A673 (cell line): ENCODE measurements around the gene PNPLA2.

ENCODE experiments used
- EZH2 ChIP-seq: fragments of 200-600 bp; sonication (generic); IDR thresholded peaks from 2 replicates; pipeline ENCODE4 v1.6.1; 2017; ENCODE audit warnings: borderline replicate concordance, low read depth, mild to moderate bottlenecking, mixed read lengths, antibody characterized with exemption, low read length; ENCODE audit not compliant: poor library complexity, severe bottlenecking
- TF ChIP-seq, protein P1 (sequence below): fragments of 300-800, 200-600 bp; sonication (generic); conservative IDR thresholded peaks from 2 replicates; pipeline ENCODE4 v1.5.1; 2017; ENCODE audit warnings: low read depth, mild to moderate bottlenecking, antibody characterized with exemption, low read length, moderate library complexity, mixed read lengths

GRCh38 chr11:827897-828192 is 9.1 kb downstream of the PNPLA2 start, which contains the start of gene CRACR2B:
- TF ChIP-seq, protein P1, sequence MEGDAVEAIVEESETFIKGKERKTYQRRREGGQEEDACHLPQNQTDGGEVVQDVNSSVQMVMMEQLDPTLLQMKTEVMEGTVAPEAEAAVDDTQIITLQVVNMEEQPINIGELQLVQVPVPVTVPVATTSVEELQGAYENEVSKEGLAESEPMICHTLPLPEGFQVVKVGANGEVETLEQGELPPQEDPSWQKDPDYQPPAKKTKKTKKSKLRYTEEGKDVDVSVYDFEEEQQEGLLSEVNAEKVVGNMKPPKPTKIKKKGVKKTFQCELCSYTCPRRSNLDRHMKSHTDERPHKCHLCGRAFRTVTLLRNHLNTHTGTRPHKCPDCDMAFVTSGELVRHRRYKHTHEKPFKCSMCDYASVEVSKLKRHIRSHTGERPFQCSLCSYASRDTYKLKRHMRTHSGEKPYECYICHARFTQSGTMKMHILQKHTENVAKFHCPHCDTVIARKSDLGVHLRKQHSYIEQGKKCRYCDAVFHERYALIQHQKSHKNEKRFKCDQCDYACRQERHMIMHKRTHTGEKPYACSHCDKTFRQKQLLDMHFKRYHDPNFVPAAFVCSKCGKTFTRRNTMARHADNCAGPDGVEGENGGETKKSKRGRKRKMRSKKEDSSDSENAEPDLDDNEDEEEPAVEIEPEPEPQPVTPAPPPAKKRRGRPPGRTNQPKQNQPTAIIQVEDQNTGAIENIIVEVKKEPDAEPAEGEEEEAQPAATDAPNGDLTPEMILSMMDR, result no peak
- no peak for TF ChIP-seq EZH2
